MV-4-11 (cell line): Measurements from ENCODE around the gene SPDYC.
A peak's percentile ranks its signal among the peaks of the same experiment; 100 is the strongest.
"Not testable (repeated sequence)": the region's sequence is repeated elsewhere in the genome, so short reads cannot be mapped to it uniquely, and the experiment has no call there.

Experiments
- DNase-seq: peaks from one replicate; lab custom pipeline; 2025; lab: John Stamatoyannopoulos, UW

Gene SPDYC

GRCh38 chr11:65169164-65169641, 830 bp upstream of the SPDYC start:
- peak; percentile 19 for DNase-seq

GRCh38 chr11:65172600-65172999, 2.6 kb downstream of the SPDYC start:
- DNase-seq = no peak

- not testable (repeated sequence) for DNase-seq
These were observed 4.6 kb downstream of the SPDYC start for GRCh38 chr11:65174571-65175010.

GRCh38 chr11:65180877-65181568, 11.0 kb downstream of the SPDYC start:
- DNase-seq = peak; percentile 20

GRCh38 chr11:65181569-65182257, 11.7 kb downstream of the SPDYC start, which contains the start of gene CAPN1:
Gene CAPN1 (plus strand): TSS chr11:65181928. CDS start chr11:65182702, 774 bp downstream.
- peak; percentile 66 for DNase-seq

- DNase-seq = no peak
These were observed 12.5 kb downstream of the SPDYC start for GRCh38 chr11:65182258-65183170.

- no peak for DNase-seq
These were observed 13.3 kb downstream of the SPDYC start for GRCh38 chr11:65183201-65183891.

- no peak for DNase-seq
These were observed 14.1 kb downstream of the SPDYC start for GRCh38 chr11:65184146-65184545.

GRCh38 chr11:65185171-65185570, 15.1 kb downstream of the SPDYC start:
- DNase-seq = no peak

GRCh38 chr11:65185869-65186341, 15.9 kb downstream of the SPDYC start:
- no peak for DNase-seq

- no peak for DNase-seq
These were observed 16.7 kb downstream of the SPDYC start for GRCh38 chr11:65186701-65187100.

GRCh38 chr11:65187146-65187675, 17.2 kb downstream of the SPDYC start:
- DNase-seq = no peak

- no peak for DNase-seq
These were observed 18.0 kb downstream of the SPDYC start for GRCh38 chr11:65187971-65188461.

GRCh38 chr11:65188486-65188885, 18.5 kb downstream of the SPDYC start:
- DNase-seq = no peak

- DNase-seq = no peak
These were observed 19.2 kb downstream of the SPDYC start for GRCh38 chr11:65189191-65189590.

- DNase-seq = no peak
These were observed 24.5 kb downstream of the SPDYC start for GRCh38 chr11:65194564-65194963.

GRCh38 chr11:65204143-65204542, 34.1 kb downstream of the SPDYC start:
- DNase-seq = no peak

- DNase-seq = peak; percentile 32
These were observed 34.9 kb downstream of the SPDYC start for GRCh38 chr11:65204646-65205601.

GRCh38 chr11:65205602-65205967, 35.6 kb downstream of the SPDYC start:
- DNase-seq = no peak

GRCh38 chr11:65206441-65206841, 36.4 kb downstream of the SPDYC start:
- DNase-seq = no peak
